ENCODE data around the gene SLC25A21.

The SLC25A21 gene

GRCh38 chr14:36646664-36647416 is 525.6 kb downstream of the SLC25A21 start:
- Histone ChIP-seq H3K27ac (ENCODE audit: low read depth, low read length) (no peak overlapping the region), H4K20me1 (ENCODE audit: control insufficient read depth, insufficient read depth, low read depth, low read length) (no peaks in the 10 kb centered on the region), H3K4me2 (ENCODE audit: low read length) (no peak overlapping the region), H3F3A (ENCODE audit: control insufficient read depth, insufficient read depth) (no peaks in the 10 kb centered on the region), H3K36me3 (ENCODE audit: control insufficient read depth, low read length) (no peaks in the 10 kb centered on the region), H3K27me3 (ENCODE audit: control insufficient read depth, low read length) (no peaks in the 10 kb centered on the region), H3K4me1 (ENCODE audit: control insufficient read depth, low read length) (no peaks in the 10 kb centered on the region), H3K9me2 (replicated peaks; ENCODE audit: control insufficient read depth, low read length) (no peaks in the 10 kb centered on the region), H3K9me3 (ENCODE audit: control insufficient read depth, insufficient read depth, low read length) (peaks cover 3% of the 10 kb centered on the region; the same call in 1 of the 2 replicates), H3K79me2 (ENCODE audit: control insufficient read depth, low read length) (no peaks in the 10 kb centered on the region), H3K4me3 (ENCODE audit: low read length) (no peak overlapping the region)
- TF ChIP-seq EZH2phosphoT487 (IDR thresholded peaks at IDR 0.05; ENCODE audit: borderline replicate concordance, low read length) (no peak), CTCF (IDR thresholded peaks at IDR 0.05; ENCODE audit: low read depth, low read length, poor library complexity, severe bottlenecking) (no peak)

- H3K9me3 ChIP-seq (ENCODE audit: control insufficient read depth, insufficient read depth, low read length) = no peaks in the 10 kb centered on the region
- no peak overlapping the region for H3K27ac ChIP-seq (ENCODE audit: low read depth, low read length)
- no peak overlapping the region for H3K4me3 ChIP-seq (ENCODE audit: low read length)
- no peaks in the 10 kb centered on the region for H3K36me3 ChIP-seq (ENCODE audit: control insufficient read depth, low read length)
- H3K79me2 ChIP-seq (ENCODE audit: control insufficient read depth, low read length) = no peaks in the 10 kb centered on the region
- H3K4me2 ChIP-seq (ENCODE audit: low read length) = no peak overlapping the region
- no peaks in the 10 kb centered on the region for H4K20me1 ChIP-seq (ENCODE audit: control insufficient read depth, insufficient read depth, low read depth, low read length)
- no peaks in the 10 kb centered on the region for H3K27me3 ChIP-seq (ENCODE audit: control insufficient read depth, low read length)
- H3F3A ChIP-seq (ENCODE audit: control insufficient read depth, insufficient read depth) = no peaks in the 10 kb centered on the region
- TF ChIP-seq CTCF (IDR thresholded peaks at IDR 0.05; ENCODE audit: low read depth, low read length, poor library complexity, severe bottlenecking) (no peak), EZH2phosphoT487 (IDR thresholded peaks at IDR 0.05; ENCODE audit: borderline replicate concordance, low read length) (no peak)
- no peaks in the 10 kb centered on the region for H3K9me2 ChIP-seq (replicated peaks; ENCODE audit: control insufficient read depth, low read length)
- H3K4me1 ChIP-seq (ENCODE audit: control insufficient read depth, low read length) = no peaks in the 10 kb centered on the region
Observed at GRCh38 chr14:36633580-36633979, 538.8 kb downstream of the SLC25A21 start.

Data from DOHH2 (cell line).